ENCODE results near the gene EPHB2. TPM values are rescaled to one million over a fixed set of nuclear protein-coding genes. Genes with fewer than 3 reads are reported as not detected.

EPHB2 gene
- total RNA-seq, 1 experiment from 2014 or later = 18.5 TPM

GRCh38 chr1:22699681-22700520 is 10.7 kb upstream of the EPHB2 start (continued):
- TF ChIP-seq, protein P1, sequence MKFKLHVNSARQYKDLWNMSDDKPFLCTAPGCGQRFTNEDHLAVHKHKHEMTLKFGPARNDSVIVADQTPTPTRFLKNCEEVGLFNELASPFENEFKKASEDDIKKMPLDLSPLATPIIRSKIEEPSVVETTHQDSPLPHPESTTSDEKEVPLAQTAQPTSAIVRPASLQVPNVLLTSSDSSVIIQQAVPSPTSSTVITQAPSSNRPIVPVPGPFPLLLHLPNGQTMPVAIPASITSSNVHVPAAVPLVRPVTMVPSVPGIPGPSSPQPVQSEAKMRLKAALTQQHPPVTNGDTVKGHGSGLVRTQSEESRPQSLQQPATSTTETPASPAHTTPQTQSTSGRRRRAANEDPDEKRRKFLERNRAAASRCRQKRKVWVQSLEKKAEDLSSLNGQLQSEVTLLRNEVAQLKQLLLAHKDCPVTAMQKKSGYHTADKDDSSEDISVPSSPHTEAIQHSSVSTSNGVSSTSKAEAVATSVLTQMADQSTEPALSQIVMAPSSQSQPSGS (CRISPR knock-in tag; IDR thresholded peaks at IDR 0.05; ENCODE audit: borderline replicate concordance, low read depth) = no peak
- TF ChIP-seq, protein P2, sequence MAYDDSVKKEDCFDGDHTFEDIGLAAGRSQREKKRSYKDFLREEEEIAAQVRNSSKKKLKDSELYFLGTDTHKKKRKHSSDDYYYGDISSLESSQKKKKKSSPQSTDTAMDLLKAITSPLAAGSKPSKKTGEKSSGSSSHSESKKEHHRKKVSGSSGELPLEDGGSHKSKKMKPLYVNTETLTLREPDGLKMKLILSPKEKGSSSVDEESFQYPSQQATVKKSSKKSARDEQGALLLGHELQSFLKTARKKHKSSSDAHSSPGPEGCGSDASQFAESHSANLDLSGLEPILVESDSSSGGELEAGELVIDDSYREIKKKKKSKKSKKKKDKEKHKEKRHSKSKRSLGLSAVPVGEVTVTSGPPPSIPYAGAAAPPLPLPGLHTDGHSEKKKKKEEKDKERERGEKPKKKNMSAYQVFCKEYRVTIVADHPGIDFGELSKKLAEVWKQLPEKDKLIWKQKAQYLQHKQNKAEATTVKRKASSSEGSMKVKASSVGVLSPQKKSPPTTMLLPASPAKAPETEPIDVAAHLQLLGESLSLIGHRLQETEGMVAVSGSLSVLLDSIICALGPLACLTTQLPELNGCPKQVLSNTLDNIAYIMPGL (CRISPR knock-in tag; IDR thresholded peaks at IDR 0.05) = no peak
- TF ChIP-seq ZNF396 (CRISPR knock-in tag; IDR thresholded peaks at IDR 0.05; ENCODE audit: borderline replicate concordance) (no peak), ZNF416 (CRISPR knock-in tag; IDR thresholded peaks at IDR 0.05) (no peak), ZNF263 (CRISPR knock-in tag; IDR thresholded peaks at IDR 0.05; ENCODE audit: low read depth) (no peak), MYBL2 (CRISPR knock-in tag; IDR thresholded peaks at IDR 0.05) (no peak), OVOL2 (CRISPR knock-in tag; IDR thresholded peaks at IDR 0.05; ENCODE audit: borderline replicate concordance) (no peak), NFE2L1 (CRISPR knock-in tag; IDR thresholded peaks at IDR 0.05) (no peak), GABPB1 (CRISPR knock-in tag; IDR thresholded peaks at IDR 0.05) (no peak), E2F1 (CRISPR knock-in tag; IDR thresholded peaks at IDR 0.05) (no peak)

DNA sequence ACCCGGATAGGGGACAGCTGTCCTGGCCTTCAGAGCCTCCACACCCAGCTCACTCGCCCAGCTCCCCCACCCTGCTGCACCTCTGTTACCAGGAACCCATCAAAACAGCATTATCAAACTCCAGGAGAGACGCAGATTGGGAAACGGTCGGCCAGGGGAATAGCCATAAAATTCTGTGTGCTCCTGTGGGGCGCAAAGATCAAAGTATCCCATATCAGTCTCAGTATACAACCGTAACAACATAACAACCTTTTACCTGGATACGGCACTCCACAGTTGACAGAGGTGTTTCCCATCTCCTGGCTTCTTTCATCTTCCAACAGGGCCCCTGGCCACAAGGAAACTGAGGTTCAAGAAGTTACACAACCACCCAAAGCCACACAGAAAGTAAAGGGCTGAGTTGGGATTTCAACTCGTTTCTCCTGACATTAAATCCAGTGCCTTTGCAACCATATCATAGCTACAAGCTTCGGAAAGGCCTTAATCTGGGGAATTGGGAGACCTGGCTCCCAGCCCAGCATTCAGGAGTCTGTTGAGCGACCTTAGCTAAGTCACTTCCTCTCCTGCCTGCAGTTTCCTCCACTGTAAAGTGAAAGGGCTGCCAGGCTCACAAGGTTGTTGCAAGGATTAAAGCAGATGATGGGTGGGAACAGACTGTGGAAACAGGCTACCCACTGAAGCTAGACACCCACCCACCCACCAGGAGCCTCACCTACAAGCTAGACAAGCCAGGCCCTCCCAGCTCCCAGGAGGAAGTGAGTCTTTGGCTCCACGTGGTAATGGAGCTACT is 8.1 kb upstream of the EPHB2 start:
- no peaks in the 10 kb centered on the region; the same call in 1 of the 2 replicates for H3K27me3 Mint-ChIP-seq (ENCODE audit: low read depth)
- no peak for TF ChIP-seq EMX1 (CRISPR knock-in tag; IDR thresholded peaks at IDR 0.05)
- no peak for TF ChIP-seq ZNF416 (CRISPR knock-in tag; IDR thresholded peaks at IDR 0.05)
- TF ChIP-seq MLX (CRISPR knock-in tag; IDR thresholded peaks at IDR 0.05) = no peak
- no peak for TF ChIP-seq SOX15 (CRISPR knock-in tag; IDR thresholded peaks at IDR 0.05)
- TF ChIP-seq, protein P3, sequence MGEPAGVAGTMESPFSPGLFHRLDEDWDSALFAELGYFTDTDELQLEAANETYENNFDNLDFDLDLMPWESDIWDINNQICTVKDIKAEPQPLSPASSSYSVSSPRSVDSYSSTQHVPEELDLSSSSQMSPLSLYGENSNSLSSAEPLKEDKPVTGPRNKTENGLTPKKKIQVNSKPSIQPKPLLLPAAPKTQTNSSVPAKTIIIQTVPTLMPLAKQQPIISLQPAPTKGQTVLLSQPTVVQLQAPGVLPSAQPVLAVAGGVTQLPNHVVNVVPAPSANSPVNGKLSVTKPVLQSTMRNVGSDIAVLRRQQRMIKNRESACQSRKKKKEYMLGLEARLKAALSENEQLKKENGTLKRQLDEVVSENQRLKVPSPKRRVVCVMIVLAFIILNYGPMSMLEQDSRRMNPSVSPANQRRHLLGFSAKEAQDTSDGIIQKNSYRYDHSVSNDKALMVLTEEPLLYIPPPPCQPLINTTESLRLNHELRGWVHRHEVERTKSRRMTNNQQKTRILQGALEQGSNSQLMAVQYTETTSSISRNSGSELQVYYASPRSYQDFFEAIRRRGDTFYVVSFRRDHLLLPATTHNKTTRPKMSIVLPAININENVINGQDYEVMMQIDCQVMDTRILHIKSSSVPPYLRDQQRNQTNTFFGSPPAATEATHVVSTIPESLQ (CRISPR knock-in tag; IDR thresholded peaks at IDR 0.05) = no peak
- no peak for TF ChIP-seq FOXP1 (CRISPR knock-in tag; IDR thresholded peaks at IDR 0.05; ENCODE audit: borderline replicate concordance)
- TF ChIP-seq, protein P4, sequence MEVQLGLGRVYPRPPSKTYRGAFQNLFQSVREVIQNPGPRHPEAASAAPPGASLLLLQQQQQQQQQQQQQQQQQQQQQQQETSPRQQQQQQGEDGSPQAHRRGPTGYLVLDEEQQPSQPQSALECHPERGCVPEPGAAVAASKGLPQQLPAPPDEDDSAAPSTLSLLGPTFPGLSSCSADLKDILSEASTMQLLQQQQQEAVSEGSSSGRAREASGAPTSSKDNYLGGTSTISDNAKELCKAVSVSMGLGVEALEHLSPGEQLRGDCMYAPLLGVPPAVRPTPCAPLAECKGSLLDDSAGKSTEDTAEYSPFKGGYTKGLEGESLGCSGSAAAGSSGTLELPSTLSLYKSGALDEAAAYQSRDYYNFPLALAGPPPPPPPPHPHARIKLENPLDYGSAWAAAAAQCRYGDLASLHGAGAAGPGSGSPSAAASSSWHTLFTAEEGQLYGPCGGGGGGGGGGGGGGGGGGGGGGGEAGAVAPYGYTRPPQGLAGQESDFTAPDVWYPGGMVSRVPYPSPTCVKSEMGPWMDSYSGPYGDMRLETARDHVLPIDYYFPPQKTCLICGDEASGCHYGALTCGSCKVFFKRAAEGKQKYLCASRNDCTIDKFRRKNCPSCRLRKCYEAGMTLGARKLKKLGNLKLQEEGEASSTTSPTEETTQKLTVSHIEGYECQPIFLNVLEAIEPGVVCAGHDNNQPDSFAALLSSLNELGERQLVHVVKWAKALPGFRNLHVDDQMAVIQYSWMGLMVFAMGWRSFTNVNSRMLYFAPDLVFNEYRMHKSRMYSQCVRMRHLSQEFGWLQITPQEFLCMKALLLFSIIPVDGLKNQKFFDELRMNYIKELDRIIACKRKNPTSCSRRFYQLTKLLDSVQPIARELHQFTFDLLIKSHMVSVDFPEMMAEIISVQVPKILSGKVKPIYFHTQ (CRISPR knock-in tag; IDR thresholded peaks at IDR 0.05) = no peak
- TF ChIP-seq OVOL2 (CRISPR knock-in tag; IDR thresholded peaks at IDR 0.05; ENCODE audit: borderline replicate concordance) = no peak
- TF ChIP-seq ZNF671 (CRISPR knock-in tag; IDR thresholded peaks at IDR 0.05) = no peak
- no peak for TF ChIP-seq FOXJ3 (CRISPR knock-in tag; IDR thresholded peaks at IDR 0.05; ENCODE audit: borderline replicate concordance)
- TF ChIP-seq PRDM15 (CRISPR knock-in tag; IDR thresholded peaks at IDR 0.05) = no peak
- TF ChIP-seq ZNF121 (CRISPR knock-in tag; IDR thresholded peaks at IDR 0.05) = no peak

More for the DNA sequence above, 8.1 kb upstream of the EPHB2 start:
- Mint-ChIP-seq H3K9me3 (no peaks in the 10 kb centered on the region), H3K4me1 (0 out of 2 replicates have a peak, but pooled peaks cover 2% of the 10 kb centered on the region), H3K27ac (no peak overlapping the region), H3K36me3 (no peaks in the 10 kb centered on the region), H3K4me3 (no peak overlapping the region)
- ChIA-PET CTCF (interaction anchor here (0.7 to 4.3 kb wide), 11 partner anchors 12 to 230 kb away, joined by 3 to 48 read pairs (median 4); no protein-coding TSS in a partner anchor), POLR2A (no interaction called here)
- ATAC-seq (no peak), DNase-seq (ENCODE audit: low spot score) (no peak)
